Fibroblast of skin of right quadriceps (primary cell): ENCODE results near the gene GLRX2.
A peak's percentile ranks its signal among the peaks of the same experiment; 100 is the strongest.
"Not testable (repeated sequence)": the region's sequence is repeated elsewhere in the genome, so short reads cannot be mapped to it uniquely, and the experiment has no call there.

Experiments
- DNase-seq: peaks from one replicate; pipeline ENCODE4 v3.0.0-alpha.2; 2013

GLRX2 gene

DNA sequence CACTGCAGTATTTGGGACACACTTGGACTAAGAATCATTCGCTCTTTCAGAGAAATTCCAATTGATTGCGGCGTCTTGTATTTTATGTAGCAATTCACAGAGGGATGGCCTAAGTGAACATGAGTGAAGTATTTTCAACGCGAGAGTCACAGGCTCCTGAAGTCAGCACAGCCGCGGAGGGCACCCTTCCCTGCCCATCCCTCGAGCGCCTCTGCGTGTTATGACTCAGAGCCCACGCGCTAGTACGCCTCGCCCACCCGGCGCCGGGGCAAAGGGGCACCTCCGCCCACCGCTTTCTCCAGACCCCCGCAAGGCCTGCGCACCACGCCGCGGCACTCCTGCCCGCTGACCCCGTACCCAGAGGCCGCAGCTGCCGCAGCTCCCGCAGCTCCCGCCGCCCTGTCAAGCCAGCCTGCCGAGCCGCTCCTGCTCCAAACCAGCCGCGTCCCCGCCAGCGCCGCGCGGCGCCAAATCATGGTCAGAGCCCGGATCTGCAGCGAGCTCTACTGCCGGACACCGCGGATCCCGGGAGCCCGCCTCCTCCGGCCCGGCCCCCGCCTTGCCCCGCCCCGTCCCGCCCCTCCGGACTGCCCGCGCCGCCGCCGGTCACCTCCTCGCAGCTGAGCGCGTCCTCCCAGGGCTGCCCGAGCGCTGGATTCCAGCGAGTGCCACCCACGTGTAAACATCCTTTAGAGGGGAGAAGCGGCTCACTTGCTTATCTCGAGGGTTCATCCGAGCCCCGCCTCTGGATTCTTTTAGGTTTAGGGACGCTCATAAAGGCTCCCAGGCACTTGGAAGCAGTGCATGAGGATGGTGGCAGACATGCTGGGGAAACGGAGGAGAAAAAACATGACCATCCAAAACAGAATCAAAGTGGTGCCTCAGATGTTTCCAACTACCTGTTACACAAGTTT is at the start of gene GLRX2:
Gene GLRX2 (minus strand): TSS at position 508 of the 914 bp plus-strand sequence. CDS start 32 bp downstream, at position 476.
- DNase-seq: peak; percentile 83

DNA sequence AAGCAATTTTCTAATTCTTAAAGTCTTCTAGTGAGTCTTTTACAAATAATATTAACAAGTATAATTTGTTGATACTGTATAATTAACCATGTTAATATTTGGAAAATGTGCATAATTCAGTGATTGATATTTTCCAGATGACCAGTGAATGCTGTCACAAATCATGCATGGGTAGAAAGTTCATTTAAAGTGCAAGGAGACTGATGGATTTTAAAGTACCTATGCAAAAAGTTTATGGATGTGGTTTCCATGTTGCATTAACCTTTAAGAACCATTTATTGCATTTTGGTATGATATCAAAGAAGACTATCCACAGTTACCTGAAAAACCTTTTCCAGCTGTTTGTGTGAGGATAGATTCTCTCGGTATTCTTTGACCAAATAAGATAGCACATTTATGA is 39.8 kb upstream of the GLRX2 start:
- DNase-seq: no peak

DNA sequence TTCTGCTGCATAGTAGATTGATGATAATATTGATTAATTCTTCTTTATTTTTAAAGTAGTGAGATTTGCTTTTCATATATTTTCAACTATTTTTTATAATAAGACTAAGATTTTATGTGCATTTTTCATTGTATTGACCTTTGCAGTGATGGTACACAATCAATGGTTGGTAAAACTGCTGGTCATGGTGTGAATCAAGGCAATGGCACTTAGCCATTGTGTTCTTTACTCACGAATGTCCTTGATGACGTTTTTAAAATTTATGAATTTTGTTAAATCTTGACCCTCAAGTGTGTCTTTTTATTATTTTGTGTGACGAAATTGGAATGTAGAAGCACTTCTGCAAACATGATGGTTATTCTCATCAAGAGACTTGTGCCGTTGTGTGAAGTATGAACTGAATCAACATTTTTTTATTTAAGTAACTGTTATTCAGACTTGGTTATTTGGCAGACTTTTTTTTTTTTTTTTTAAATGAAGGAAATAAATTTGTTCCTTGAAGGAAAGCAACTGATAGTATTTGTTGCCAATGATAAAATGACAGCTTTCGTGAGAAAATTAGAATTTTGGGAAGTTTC is 39.2 kb upstream of the GLRX2 start:
- no peak for DNase-seq

DNA sequence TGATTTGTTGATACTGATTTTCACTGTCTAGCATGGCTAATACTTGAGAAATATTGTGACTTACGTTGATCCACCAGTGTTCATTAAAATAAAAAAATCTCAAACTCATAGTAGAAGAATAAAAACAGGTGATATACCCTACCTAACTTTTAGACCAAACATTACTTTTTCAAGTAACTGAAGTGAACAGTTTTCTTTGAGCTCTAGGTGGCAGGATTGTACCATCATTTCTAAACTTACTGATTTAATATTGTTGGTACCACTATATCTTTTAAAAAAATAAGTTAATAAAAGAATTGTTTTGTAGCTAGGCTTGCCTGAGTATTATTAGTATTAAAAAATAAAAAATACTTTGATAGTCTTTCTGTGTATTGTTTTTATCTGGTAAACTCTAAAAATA is 38.1 kb upstream of the GLRX2 start:
- peak; percentile 20 for DNase-seq

DNA sequence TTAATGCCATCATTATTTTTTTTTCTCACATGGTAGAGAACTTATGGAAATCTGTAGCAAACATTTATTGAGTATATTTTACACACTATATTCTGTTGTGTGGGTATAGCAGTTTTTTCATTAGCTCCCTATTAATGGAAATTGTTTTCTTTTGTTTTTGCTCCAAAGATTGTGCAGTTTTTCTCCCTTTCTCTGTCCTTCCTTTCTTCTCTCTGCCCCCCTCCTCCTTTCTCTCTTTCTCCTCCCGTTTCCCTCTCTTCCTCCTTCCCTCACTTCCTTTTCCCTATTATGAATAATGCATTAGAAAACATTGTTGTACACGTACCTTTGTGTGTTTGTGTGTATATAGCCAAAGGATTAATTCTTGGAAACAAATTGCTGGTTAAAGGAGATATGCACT is 37.2 kb upstream of the GLRX2 start:
- DNase-seq: no peak

- no peak for DNase-seq
Measured at GRCh38 chr1:193141804-193142203, 36.6 kb upstream of the GLRX2 start.

DNA sequence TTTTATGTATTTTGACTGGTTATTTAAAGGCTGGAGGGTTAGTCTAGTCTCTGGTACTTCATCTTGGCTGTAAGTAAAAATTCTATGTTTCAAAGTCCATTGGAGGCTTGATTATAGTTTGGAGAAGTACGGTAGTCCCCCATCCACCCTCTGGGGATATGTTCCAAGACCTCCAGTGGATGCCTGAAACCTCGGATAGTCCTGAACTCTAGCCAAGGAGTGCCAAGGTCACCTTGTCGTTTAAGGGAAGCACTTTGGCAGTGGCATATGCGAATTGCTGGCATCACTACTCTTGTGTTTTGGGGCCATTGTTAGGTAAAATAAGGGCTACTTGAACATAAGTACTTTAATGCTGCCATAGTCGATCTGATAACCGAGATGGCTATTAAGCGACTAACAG is 35.0 kb upstream of the GLRX2 start:
- no peak for DNase-seq

DNA sequence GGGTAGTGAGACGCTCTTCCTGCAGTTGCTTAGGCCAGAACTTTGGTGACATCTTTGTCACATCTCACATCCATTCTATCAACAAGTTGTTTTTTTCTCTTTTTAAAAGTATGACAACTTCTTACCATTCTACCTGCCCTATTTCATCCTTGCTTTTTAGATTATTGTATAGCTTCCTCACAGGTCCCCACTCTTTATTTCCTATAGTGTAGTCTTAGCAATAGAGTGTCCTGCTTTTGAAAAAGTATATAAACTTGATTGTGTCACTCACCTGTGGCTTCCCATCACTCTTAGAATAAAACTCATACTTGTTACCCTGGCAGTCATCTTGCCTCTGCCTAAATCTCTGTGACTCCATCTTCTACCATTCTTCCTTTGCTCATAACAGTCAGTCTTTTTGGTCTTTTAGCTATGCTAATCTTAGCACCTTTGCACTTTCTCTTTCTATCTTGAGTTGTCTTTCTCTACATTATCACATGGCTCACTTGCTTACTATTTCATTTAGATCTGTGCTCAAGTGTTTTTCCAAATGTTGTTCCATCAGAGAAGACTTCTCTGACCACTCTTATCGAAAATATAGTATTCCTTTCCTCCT is 26.1 kb upstream of the GLRX2 start:
- no peak for DNase-seq

DNA sequence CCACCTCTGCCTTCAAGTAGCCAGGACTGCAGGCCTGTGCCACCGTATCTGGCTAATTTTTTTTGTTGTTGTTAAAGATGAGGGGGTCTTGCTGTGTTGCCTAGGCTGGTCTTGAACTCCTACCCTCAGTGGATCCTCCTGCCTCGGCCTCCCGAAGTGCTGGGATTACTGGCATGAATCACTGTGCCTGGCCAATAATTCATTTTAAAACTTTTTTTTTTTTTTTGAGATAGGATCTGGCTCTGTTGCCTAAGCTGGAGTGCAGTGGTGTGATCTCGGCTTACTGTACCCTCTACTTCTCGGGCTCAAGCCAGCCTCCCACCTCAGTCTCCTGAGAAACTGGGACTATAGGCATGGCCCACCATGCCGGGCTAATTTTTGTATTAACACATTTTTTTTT is 20.2 kb upstream of the GLRX2 start:
- no peak for DNase-seq

DNA sequence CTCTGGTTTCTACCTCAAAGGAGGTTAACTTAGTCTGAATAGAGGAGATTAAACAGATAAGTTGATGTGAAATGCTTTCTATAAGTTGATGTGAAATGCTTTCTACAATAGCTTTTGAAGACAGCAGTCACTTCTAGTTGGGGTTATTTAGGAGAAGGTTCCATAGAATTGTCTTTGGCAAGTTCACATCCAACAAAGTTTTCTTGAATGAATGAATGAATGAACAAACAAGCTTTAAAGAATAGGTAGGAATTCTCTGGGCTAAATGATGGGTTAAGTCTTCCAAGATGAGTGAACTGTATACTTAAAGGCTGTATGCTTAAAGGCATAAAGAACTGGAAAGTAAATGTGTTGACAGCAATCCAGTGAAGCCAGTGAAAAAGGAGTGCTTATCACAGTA is 18.5 kb upstream of the GLRX2 start:
- no peak for DNase-seq

DNA sequence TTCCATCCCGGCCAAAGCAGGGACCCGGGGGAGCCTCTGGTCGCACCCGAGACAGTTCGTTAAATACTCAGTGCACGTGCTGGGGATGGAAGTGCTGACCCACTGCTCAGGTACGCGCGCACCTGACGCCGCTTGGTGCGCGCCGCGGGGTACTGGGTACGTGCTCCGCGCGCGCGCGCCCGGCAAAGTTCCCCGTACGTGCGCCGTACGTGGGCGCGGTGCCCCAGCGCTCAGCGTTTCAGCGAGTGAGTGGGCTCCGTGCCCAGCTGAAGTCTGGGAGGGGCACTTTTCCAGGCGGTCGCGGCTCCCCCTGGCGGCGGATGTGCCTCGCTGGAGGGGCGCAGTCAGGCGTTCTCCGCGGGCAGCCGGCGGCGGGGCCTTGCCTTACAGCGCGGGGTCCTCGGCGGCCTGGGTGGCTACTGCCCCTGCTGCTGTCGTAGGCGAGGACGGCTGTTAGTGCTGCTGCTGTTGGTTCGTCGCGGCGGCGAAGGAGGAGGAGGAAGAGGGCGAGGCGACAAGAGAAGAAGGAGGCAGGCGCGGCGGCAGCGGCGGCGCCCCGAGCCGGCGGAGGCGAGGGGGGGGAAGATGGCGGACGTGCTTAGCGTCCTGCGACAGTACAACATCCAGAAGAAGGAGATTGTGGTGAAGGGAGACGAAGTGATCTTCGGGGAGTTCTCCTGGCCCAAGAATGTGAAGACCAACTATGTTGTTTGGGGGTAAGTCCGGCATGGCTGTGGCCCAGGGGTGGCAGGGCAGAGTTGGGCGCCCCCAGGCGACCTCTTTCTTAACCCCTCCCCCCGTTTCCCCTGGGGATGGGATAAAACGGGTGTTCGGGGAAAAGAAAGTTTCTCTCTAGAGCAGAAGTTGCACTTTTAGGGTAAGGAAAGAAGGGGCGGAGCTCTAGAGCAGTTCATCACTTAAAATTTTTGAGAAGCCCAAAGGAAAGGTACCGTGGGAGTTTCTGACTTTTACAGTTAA is 16.7 kb upstream of the GLRX2 start, which contains the start of gene CDC73:
Gene CDC73 (plus strand): TSS at position 416 of the 978 bp plus-strand sequence. CDS start 170 bp downstream, at position 586.
- DNase-seq: peak; percentile 97

GRCh38 chr1:193120604-193121166 is 15.5 kb upstream of the GLRX2 start:
- no peak for DNase-seq

GRCh38 chr1:193118803-193119730 is 13.9 kb upstream of the GLRX2 start:
- DNase-seq: no peak

GRCh38 chr1:193118194-193118593 is 13.0 kb upstream of the GLRX2 start:
- DNase-seq: no peak

DNA sequence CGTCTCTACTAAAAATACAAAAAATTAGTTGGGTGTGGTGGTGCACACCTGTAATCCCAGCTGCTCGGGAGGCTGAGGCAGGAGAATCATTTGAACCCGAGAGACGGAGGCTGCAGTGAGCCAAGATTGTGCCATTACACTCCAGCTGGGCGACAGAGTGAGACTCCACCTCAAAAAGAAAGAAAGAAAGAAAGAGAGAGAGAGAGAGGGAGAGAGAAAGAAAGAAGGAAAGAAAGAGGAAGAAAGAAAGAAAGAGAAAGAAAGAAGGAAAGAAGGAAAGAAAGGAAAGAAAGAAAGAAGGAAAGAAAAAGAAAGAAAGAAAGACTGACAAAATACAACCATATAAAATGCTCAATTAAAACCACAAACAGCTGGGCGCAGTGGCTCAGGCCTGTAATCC is 12.0 kb upstream of the GLRX2 start:
- not testable (repeated sequence) for DNase-seq

GRCh38 chr1:193115629-193116227 is 10.5 kb upstream of the GLRX2 start:
- DNase-seq: peak; percentile 97

DNA sequence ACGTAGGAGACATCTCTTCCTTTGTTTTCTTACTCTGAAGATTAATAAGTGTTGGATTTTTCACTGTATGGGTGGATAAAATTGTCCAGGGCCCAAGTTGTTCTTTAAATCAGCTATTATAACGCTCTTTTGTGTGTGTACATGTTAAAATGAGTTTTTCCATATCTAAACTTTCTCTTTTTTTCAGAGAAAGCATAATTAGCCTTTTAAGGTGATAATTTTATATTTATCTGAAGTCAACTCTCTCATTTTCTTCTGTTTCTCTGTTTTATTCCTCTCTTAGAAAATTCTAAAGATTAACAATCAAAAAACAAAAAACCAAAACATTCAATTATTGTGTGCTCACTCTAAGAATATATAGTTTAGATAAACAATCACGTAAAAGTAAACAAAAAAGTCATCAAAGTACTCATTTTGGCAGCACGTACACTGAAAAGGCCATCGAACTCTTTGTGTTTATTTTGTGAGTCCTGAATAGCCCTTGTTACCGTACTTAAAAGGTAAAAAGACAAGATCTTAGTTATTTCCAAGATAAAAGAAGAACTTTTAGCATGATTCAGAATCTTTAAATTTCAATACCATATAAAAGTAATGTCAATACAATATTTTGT is 9.4 kb upstream of the GLRX2 start:
- no peak for DNase-seq

DNA sequence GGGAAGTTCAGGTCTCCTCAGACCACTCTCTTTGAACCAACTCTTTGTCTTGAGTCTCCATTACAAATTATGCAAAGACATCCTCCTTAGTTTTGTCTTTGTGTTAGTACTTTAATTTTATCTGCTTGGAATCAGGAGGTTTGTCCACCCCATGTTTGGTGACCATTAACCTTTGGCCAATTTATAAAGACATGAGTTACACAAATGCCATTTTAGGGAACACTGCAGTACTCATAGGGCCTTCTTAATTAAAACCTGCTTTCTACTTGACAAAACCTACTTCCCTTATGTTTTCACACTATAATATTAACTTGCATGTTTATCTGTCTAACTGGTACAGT is 8.7 kb upstream of the GLRX2 start:
- DNase-seq: no peak

DNA sequence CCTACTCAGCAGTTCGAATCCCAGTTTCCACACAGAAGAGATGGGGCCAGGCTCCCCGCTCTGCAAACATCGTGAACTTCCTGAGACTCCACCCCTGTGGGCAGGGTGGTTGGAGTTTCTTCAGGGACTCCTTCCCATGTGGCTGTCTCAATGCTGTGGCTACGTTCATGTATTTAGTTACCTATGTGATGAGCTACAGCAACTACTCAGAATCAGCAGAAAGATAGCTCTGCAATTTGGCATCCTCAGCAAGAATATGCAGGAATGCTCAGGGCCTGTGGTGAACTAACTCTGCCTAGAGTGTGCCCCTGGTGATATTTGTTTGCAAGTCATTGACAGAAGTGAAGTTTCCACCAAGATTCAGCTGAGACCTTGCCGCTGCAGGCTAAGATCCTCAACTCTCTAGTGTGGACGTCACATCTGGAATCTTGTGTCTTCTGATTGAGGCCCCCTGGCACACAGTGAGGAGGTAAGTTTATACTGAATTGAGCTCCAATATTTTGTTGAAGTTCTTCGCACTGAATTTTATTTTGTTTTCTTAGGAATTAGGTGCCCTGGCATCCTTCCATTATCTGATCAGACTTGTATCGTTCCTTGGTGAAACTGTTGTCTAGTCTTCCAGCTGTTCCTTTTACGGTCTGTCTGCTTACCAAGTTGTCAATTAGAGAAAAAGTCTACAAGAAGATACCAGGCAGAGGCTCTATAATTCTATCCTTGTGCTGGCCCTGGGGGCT is 8.2 kb upstream of the GLRX2 start:
- DNase-seq: no peak

- peak; percentile 86 for DNase-seq
Measured at GRCh38 chr1:193111641-193112090, 6.5 kb upstream of the GLRX2 start.
